Measurements from ENCODE around the gene KIF5A. TPM values are rescaled to one million over a fixed set of nuclear protein-coding genes. Genes with fewer than 3 reads are reported as not detected.

KIF5A gene
- total and polyA plus RNA-seq, 2 donors (not counting 3 experiments of a cell fraction or from before 2014, with no cell fraction given): 0.07 to 0.35 TPM

DNA sequence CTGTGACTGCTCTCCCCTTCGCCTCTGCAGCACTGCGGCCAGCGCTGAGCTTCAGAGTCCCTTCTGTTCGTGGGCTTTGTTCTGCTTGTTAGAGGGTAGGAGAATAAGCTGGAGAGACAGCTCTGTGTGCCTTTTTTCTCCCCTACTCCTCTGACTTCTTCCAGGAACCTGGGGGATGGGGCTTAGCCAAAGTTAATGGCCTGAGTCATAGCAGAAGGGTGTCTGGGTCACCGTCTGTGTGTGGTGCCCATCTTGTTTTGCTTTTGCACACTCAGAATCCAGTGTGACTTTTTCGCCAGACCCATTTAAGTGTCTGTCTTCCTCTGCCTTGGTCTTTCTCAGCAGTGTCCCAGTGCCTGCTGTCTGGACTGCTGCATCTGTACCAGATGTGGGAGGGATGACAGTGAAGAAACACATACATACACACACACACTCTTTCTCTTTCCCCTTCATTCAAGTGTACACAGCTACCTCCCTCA is 3.0 kb downstream of the KIF5A start:
- BruUV-seq (replicated peaks): no TSS peak
- Histone ChIP-seq H3K27me3 (ENCODE audit: control insufficient read depth in 2 of 2, insufficient read depth in 2 of 2, low read length in 2 of 2) (peaks cover 48 to 51% of the 10 kb centered on the region in 2 experiments), H2AFZ (ENCODE audit: low read depth, low read length) (no peak overlapping the region), H3K27ac (ENCODE audit: insufficient read depth, low read depth, low read length) (no peak overlapping the region), H4K20me1 (replicated peaks; ENCODE audit: control insufficient read depth, extremely low read depth, insufficient read depth, low read length) (no peaks in the 10 kb centered on the region), H3K9me1 (replicated peaks; ENCODE audit: control insufficient read depth, extremely low read depth, insufficient read depth, low read length) (no peaks in the 10 kb centered on the region), H3K9ac (replicated peaks; ENCODE audit: extremely low read depth, insufficient read depth, low read length) (no peak overlapping the region), H3K79me2 (ENCODE audit: control insufficient read depth, insufficient read depth, low read length) (no peaks in the 10 kb centered on the region), H3K9me3 (replicated peaks; ENCODE audit: control insufficient read depth, insufficient read depth, low read length) (no peaks in the 10 kb centered on the region), H3K4me3 (replicated peaks in 1 of 3; ENCODE audit: insufficient read depth in 1 of 3, low read depth in 1 of 3, low read length in 3 of 3) (no peak overlapping the region), H3K4me2 (ENCODE audit: insufficient read depth, low read length) (no peak overlapping the region), H3K36me3 (ENCODE audit: control insufficient read depth in 2 of 2, extremely low read depth in 1 of 2, insufficient read depth in 2 of 2, low read length in 2 of 2) (no peaks in the 10 kb centered on the region), H3K4me1 (ENCODE audit: control insufficient read depth, extremely low read depth, insufficient read depth, low read length) (no peaks in the 10 kb centered on the region)
- ChIA-PET CTCF (interaction anchor here (0.6 to 2.0 kb wide), 2 partner anchors 31 to 1261 kb away, joined by 3 to 6 read pairs; no protein-coding TSS in a partner anchor), POLR2A (no interaction called here)
- DNase-seq (ENCODE audit: low read depth, low spot score) (no peak), FAIRE-seq (no peak)
- intact Hi-C loops (cut with micrococcal nuclease) (no loop called here), dilution Hi-C loops (cut with MboI; ENCODE audit: extremely low pct_ligation_motif_present, low sequenced_read_pairs) (no loop called here)
- TF ChIP-seq FOS (IDR thresholded peaks at IDR 0.05; ENCODE audit: borderline replicate concordance, insufficient read depth, low read length) (no peak), JUN (IDR thresholded peaks at IDR 0.05; ENCODE audit: borderline replicate concordance, insufficient read depth, insufficient read length, low read depth) (no peak), EZH2 (IDR thresholded peaks at IDR 0.05; ENCODE audit: borderline replicate concordance, low read depth, low read length, severe bottlenecking) (no peak)
- TF ChIP-seq, protein P1, sequence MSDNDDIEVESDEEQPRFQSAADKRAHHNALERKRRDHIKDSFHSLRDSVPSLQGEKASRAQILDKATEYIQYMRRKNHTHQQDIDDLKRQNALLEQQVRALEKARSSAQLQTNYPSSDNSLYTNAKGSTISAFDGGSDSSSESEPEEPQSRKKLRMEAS (IDR thresholded peaks at IDR 0.05; ENCODE audit: insufficient read depth, insufficient read length): no peak

DNA sequence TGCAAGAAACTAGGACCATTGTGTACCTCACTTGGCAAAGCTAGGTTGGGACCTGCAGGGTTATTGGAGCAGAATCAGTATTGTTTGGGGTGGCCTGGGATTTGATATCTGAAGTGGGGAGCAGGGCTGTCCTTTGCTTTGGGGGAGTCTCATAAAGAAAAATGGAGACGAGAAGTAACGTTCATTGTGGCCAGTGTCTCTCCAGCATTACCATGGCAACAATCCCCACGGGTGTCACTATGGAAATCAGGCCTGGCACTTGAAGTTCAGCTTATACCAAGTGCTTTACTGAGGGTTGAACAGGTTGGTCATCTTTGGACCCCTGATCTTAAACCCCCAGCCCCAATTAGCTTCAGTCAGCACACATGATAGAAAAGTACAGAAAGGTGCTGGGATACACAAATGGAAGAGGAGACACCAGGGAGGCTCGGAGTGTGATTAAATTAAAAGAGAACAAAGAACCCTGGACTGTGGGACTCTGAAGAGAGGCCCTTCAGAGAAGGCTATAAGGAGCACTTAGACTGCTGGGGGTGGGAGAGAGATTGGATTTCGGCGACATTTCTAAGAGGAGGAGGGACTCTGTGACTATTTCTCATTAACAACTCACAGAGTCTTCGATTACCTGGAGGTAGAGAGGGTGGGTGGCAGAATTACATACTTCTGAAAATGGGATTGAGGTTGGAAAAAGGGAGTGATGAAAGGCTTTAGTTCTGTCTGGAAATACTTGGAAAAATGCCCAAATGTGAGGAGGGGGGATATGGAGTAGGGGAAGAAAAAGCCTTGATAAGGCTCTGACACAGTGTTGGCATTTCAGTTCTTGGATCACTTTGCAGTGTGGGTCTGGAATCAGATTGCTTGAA is 3.7 kb downstream of the KIF5A start:
- Histone ChIP-seq H4K20me1 (replicated peaks; ENCODE audit: control insufficient read depth, extremely low read depth, insufficient read depth, low read length) (no peaks in the 10 kb centered on the region), H3K27ac (ENCODE audit: insufficient read depth, low read depth, low read length) (no peak overlapping the region), H3K27me3 (ENCODE audit: control insufficient read depth in 2 of 2, insufficient read depth in 2 of 2, low read length in 2 of 2) (peaks cover 42 to 48% of the 10 kb centered on the region in 2 experiments), H3K4me3 (replicated peaks in 1 of 3; ENCODE audit: insufficient read depth in 1 of 3, low read depth in 1 of 3, low read length in 3 of 3) (no peak overlapping the region), H2AFZ (ENCODE audit: low read depth, low read length) (no peak overlapping the region), H3K4me2 (ENCODE audit: insufficient read depth, low read length) (no peak overlapping the region), H3K4me1 (ENCODE audit: control insufficient read depth, extremely low read depth, insufficient read depth, low read length) (no peaks in the 10 kb centered on the region), H3K36me3 (ENCODE audit: control insufficient read depth in 2 of 2, extremely low read depth in 1 of 2, insufficient read depth in 2 of 2, low read length in 2 of 2) (no peaks in the 10 kb centered on the region), H3K79me2 (ENCODE audit: control insufficient read depth, insufficient read depth, low read length) (no peaks in the 10 kb centered on the region), H3K9ac (replicated peaks; ENCODE audit: extremely low read depth, insufficient read depth, low read length) (no peak overlapping the region), H3K9me1 (replicated peaks; ENCODE audit: control insufficient read depth, extremely low read depth, insufficient read depth, low read length) (no peaks in the 10 kb centered on the region), H3K9me3 (replicated peaks; ENCODE audit: control insufficient read depth, insufficient read depth, low read length) (no peaks in the 10 kb centered on the region)
- POLR2A ChIA-PET: no interaction called here
- intact Hi-C loops (cut with micrococcal nuclease) (no loop called here), dilution Hi-C loops (cut with MboI; ENCODE audit: extremely low pct_ligation_motif_present, low sequenced_read_pairs) (no loop called here)
- BruUV-seq (replicated peaks): no TSS peak
- TF ChIP-seq FOS (IDR thresholded peaks at IDR 0.05; ENCODE audit: borderline replicate concordance, insufficient read depth, low read length): no peak
- TF ChIP-seq MYC (IDR thresholded peaks at IDR 0.05; ENCODE audit: low read depth, low read length): no peak
- TF ChIP-seq, protein P2, sequence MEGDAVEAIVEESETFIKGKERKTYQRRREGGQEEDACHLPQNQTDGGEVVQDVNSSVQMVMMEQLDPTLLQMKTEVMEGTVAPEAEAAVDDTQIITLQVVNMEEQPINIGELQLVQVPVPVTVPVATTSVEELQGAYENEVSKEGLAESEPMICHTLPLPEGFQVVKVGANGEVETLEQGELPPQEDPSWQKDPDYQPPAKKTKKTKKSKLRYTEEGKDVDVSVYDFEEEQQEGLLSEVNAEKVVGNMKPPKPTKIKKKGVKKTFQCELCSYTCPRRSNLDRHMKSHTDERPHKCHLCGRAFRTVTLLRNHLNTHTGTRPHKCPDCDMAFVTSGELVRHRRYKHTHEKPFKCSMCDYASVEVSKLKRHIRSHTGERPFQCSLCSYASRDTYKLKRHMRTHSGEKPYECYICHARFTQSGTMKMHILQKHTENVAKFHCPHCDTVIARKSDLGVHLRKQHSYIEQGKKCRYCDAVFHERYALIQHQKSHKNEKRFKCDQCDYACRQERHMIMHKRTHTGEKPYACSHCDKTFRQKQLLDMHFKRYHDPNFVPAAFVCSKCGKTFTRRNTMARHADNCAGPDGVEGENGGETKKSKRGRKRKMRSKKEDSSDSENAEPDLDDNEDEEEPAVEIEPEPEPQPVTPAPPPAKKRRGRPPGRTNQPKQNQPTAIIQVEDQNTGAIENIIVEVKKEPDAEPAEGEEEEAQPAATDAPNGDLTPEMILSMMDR (IDR thresholded peaks at IDR 0.05; ENCODE audit: extremely low read depth in 1 of 2, insufficient read depth in 1 of 2, low read depth in 1 of 2, low read length in 2 of 2): no peak
- no peak for TF ChIP-seq POLR2A (IDR thresholded peaks at IDR 0.05; ENCODE audit: low read depth, low read length)
- TF ChIP-seq EZH2 (IDR thresholded peaks at IDR 0.05; ENCODE audit: borderline replicate concordance, low read depth, low read length, severe bottlenecking): no peak
- CTCF ChIA-PET: interaction anchor here (0.6 to 2.0 kb wide), 2 partner anchors 30 to 1262 kb away, joined by 3 to 6 read pairs; no protein-coding TSS in a partner anchor
- FAIRE-seq (no peak), DNase-seq (ENCODE audit: low read depth, low spot score) (no peak)

Measured in endothelial cell of umbilical vein (primary cell).